Uterus (tissue), 2 donors: ENCODE data around the gene TACR2.

Experiments used
- POLR2A ChIP-seq, 2 donors: fragments of 450-650 bp; IDR thresholded peaks; one replicate each; pipeline ENCODE4 v1.6.1; 2016; ENCODE audit warnings: antibody characterized with exemption in 2 of 2, mild to moderate bottlenecking in 1 of 2, moderate library complexity in 1 of 2
- TF ChIP-seq, protein P1 (sequence below), 4 experiments: fragments of 200-600 bp in 2 of 4; fragments of 450-650 bp in 2 of 4; sonication (generic) in 2 of 4; IDR thresholded peaks; one replicate each; pipeline ENCODE4 v1.5.1; 2016 to 2019; ENCODE audit warnings: antibody characterized with exemption in 4 of 4, mild to moderate bottlenecking in 2 of 4, moderate library complexity in 1 of 4

DNA sequence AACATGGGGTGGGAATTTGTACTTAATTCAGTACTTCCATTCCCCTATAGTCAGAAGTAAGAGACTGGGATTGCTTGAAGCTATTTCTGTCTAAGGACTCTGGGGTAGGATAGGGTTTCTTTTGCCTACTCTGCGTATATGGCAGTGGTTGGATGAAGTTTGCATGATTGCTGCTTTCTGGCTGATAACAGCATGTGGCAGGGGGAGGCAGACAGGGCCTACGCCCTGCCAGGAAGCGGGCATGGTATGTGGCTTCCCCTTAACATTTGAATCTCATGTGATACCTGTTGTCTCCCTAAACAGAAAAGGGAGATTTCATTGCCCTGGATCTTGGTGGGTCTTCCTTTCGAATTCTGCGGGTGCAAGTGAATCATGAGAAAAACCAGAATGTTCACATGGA, 57.1 kb downstream of the TACR2 start:
- TF ChIP-seq, protein P1, sequence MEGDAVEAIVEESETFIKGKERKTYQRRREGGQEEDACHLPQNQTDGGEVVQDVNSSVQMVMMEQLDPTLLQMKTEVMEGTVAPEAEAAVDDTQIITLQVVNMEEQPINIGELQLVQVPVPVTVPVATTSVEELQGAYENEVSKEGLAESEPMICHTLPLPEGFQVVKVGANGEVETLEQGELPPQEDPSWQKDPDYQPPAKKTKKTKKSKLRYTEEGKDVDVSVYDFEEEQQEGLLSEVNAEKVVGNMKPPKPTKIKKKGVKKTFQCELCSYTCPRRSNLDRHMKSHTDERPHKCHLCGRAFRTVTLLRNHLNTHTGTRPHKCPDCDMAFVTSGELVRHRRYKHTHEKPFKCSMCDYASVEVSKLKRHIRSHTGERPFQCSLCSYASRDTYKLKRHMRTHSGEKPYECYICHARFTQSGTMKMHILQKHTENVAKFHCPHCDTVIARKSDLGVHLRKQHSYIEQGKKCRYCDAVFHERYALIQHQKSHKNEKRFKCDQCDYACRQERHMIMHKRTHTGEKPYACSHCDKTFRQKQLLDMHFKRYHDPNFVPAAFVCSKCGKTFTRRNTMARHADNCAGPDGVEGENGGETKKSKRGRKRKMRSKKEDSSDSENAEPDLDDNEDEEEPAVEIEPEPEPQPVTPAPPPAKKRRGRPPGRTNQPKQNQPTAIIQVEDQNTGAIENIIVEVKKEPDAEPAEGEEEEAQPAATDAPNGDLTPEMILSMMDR (IDR thresholded peaks at IDR 0.05): no peak
- TF ChIP-seq POLR2A (IDR thresholded peaks at IDR 0.05): no peak
